H9 (cell line): ENCODE results near the gene B3GLCT. TPM values are rescaled to one million over a fixed set of nuclear protein-coding genes. Genes with fewer than 3 reads are reported as not detected.

Source experiments
- DNase-seq: peaks from one replicate; pipeline ENCODE4 v3.0.0-alpha.2; 2017
- H2AFZ ChIP-seq: one replicate; pipeline ENCODE4 v1.6.1; 2013; ENCODE audit warnings: mild to moderate bottlenecking, low read length, control low read depth, moderate library complexity
- H2AK5ac ChIP-seq: 2 replicates; pipeline ENCODE4 v1.6.1; 2013; ENCODE audit warnings: low read length, control low read depth, mixed read lengths; ENCODE audit not compliant: insufficient read length
- H2BK120ac ChIP-seq: one replicate; pipeline ENCODE4 v1.6.1; 2013; ENCODE audit warnings: low read depth, mild to moderate bottlenecking, low read length, control low read depth, inconsistent platforms; ENCODE audit not compliant: poor library complexity, severe bottlenecking
- H2BK12ac ChIP-seq: 2 replicates; pipeline ENCODE4 v1.6.1; 2013; ENCODE audit warnings: low read length, control low read depth, mixed read lengths, low read depth; ENCODE audit not compliant: insufficient read length
- H2BK15ac ChIP-seq: 2 replicates; pipeline ENCODE4 v1.6.1; 2013; ENCODE audit warnings: low read depth, low read length, control low read depth
- H2BK20ac ChIP-seq: one replicate; pipeline ENCODE4 v1.6.1; 2013; ENCODE audit warnings: low read depth, mild to moderate bottlenecking, low read length, control low read depth, inconsistent platforms; ENCODE audit not compliant: poor library complexity, severe bottlenecking
- H2BK5ac ChIP-seq: 2 replicates; pipeline ENCODE4 v1.6.1; 2013; ENCODE audit warnings: low read length, control low read depth, mixed read lengths; ENCODE audit not compliant: insufficient read length
- H3K14ac ChIP-seq: 2 replicates; pipeline ENCODE4 v1.6.1; 2013; ENCODE audit warnings: low read length, control low read depth; ENCODE audit not compliant: insufficient read depth
- H3K18ac ChIP-seq: 2 replicates; pipeline ENCODE4 v1.6.1; 2013; ENCODE audit warnings: low read depth, mild to moderate bottlenecking, mixed read lengths, low read length, control low read depth; ENCODE audit not compliant: insufficient read length
- H3K23ac ChIP-seq: 2 replicates; pipeline ENCODE4 v1.6.1; 2013; ENCODE audit warnings: low read length, control low read depth, mixed read lengths, low read depth; ENCODE audit not compliant: insufficient read length
- H3K23me2 ChIP-seq: 2 replicates; pipeline ENCODE4 v1.6.1; 2013; ENCODE audit warnings: low read depth, mild to moderate bottlenecking, mixed read lengths, low read length, control low read depth; ENCODE audit not compliant: insufficient read length, poor library complexity, severe bottlenecking
- H3K27ac ChIP-seq: 2 replicates; pipeline ENCODE4 v1.5.1; 2013; ENCODE audit warnings: low read length, control low read depth, mixed read lengths, low read depth; ENCODE audit not compliant: insufficient read length
- H3K27me3 ChIP-seq: 2 replicates; pipeline ENCODE4 v1.6.1; 2013; ENCODE audit warnings: low read length, control low read depth, inconsistent platforms; ENCODE audit not compliant: insufficient read depth
- H3K4ac ChIP-seq: 2 replicates; pipeline ENCODE4 v1.6.1; 2013; ENCODE audit warnings: low read depth, mild to moderate bottlenecking, control low read depth, inconsistent platforms, low read length, moderate library complexity
- H3K4me1 ChIP-seq: 2 replicates; pipeline ENCODE4 v1.6.1; 2013; ENCODE audit warnings: low read length, control low read depth, inconsistent platforms; ENCODE audit not compliant: insufficient read depth
- H3K4me2 ChIP-seq: 2 replicates; pipeline ENCODE4 v1.6.1; 2013; ENCODE audit warnings: low read length, control low read depth, mixed read lengths; ENCODE audit not compliant: insufficient read length, insufficient read depth
- H3K56ac ChIP-seq: 2 replicates; pipeline ENCODE4 v1.6.1; 2013; ENCODE audit warnings: low read depth, mild to moderate bottlenecking, mixed read lengths, low read length, control low read depth; ENCODE audit not compliant: insufficient read length
- H3K79me1 ChIP-seq: 2 replicates; pipeline ENCODE4 v1.6.1; 2013; ENCODE audit warnings: low read depth, mild to moderate bottlenecking, moderate library complexity, low read length, control low read depth, inconsistent platforms; ENCODE audit not compliant: insufficient read depth, poor library complexity, severe bottlenecking
- H3K79me2 ChIP-seq: 2 replicates; pipeline ENCODE4 v1.6.1; 2013; ENCODE audit warnings: low read length, control low read depth, inconsistent platforms; ENCODE audit not compliant: insufficient read depth
- H3K9ac ChIP-seq: 2 replicates; pipeline ENCODE4 v1.6.1; 2013; ENCODE audit warnings: low read length, control low read depth, mixed read lengths; ENCODE audit not compliant: insufficient read length; ENCODE audit errors: extremely low read depth
- H3K9me3 ChIP-seq: one replicate; pipeline ENCODE4 v1.6.1; 2013; ENCODE audit warnings: low read depth, low read length, inconsistent platforms; ENCODE audit not compliant: control insufficient read depth
- H3T11ph ChIP-seq: one replicate; pipeline ENCODE4 v1.6.1; 2013; ENCODE audit warnings: mild to moderate bottlenecking, low read length, control low read depth, inconsistent platforms
- H4K20me1 ChIP-seq: one replicate; pipeline ENCODE4 v1.6.1; 2013; ENCODE audit not compliant: control insufficient read depth, insufficient read length, insufficient read depth
- H4K5ac ChIP-seq: 2 replicates; pipeline ENCODE4 v1.6.1; 2013; ENCODE audit warnings: low read depth, mild to moderate bottlenecking, mixed read lengths, low read length, control low read depth; ENCODE audit not compliant: insufficient read length
- H4K8ac ChIP-seq: replicated peaks from 2 replicates; pipeline ENCODE4 v1.6.1; 2013; ENCODE audit warnings: low read length, control low read depth, mixed read lengths, low read depth; ENCODE audit not compliant: insufficient read length
- H4K91ac ChIP-seq: 2 replicates; pipeline ENCODE4 v1.6.1; 2013; ENCODE audit warnings: low read depth, mild to moderate bottlenecking, moderate library complexity, mixed read lengths, low read length, control low read depth; ENCODE audit not compliant: insufficient read length
- H3K27ac Mint-ChIP-seq, 3 experiments: 2 replicates in 2 of 3; 3 replicates in 1 of 3; pipeline ENCODE4 v1.8.0; 2020 to 2021; ENCODE audit warnings: mixed read lengths in 3 of 3, mild to moderate bottlenecking in 1 of 3, moderate library complexity in 1 of 3
- H3K27me3 Mint-ChIP-seq: 2 replicates; pipeline ENCODE4 v1.8.0; 2021; ENCODE audit warnings: low read depth, mild to moderate bottlenecking, moderate library complexity, mixed read lengths
- H3K36me3 Mint-ChIP-seq, 3 experiments: 2 replicates in 2 of 3; 3 replicates in 1 of 3; pipeline ENCODE4 v1.8.0; 2020 to 2021; ENCODE audit warnings: low read depth in 3 of 3, mixed read lengths in 3 of 3; ENCODE audit not compliant: insufficient read depth in 1 of 3
- H3K4me1 Mint-ChIP-seq, 2 experiments: 2 replicates each; pipeline ENCODE4 v1.8.0; 2020; ENCODE audit warnings: mixed read lengths in 2 of 2
- H3K4me3 Mint-ChIP-seq, 2 experiments: 2 replicates in 1 of 2; 3 replicates in 1 of 2; pipeline ENCODE4 v1.8.0; 2020 to 2021; ENCODE audit warnings: mild to moderate bottlenecking in 2 of 2, mixed read lengths in 2 of 2, moderate library complexity in 1 of 2
- H3K9me3 Mint-ChIP-seq, 2 experiments: 2 replicates in 1 of 2; 3 replicates in 1 of 2; pipeline ENCODE4 v1.8.0; 2020; ENCODE audit warnings: mild to moderate bottlenecking in 2 of 2, mixed read lengths in 2 of 2, moderate library complexity in 1 of 2
- WGBS: extraction: QIAGEN DNeasy Blood & Tissue Kit; methylation state at CpG from one replicate; pipeline ENCODE4 v1.1.7; 2013; ENCODE audit warnings: missing lambda C conversion rate, low lambda C conversion rate, mixed read lengths; ENCODE audit not compliant: insufficient read length; ENCODE audit errors: extremely low coverage; 5-methylcytosine and 5-hydroxymethylcytosine counted together
- total RNA-seq: library from RNA; stranded (reverse); gene quantifications from 2 replicates; pipeline ENCODE4 v1.2.1, GENCODE V29; 2021
- TF ChIP-seq, protein P1 (sequence below): fragments of 200-600 bp; sonication (generic); conservative IDR thresholded peaks from 3 replicates; pipeline ENCODE4 v1.8.0; 2021; ENCODE audit warnings: antibody characterized with exemption, mild to moderate bottlenecking

Gene B3GLCT
- total RNA-seq, 1 experiment from 2014 or later, result 5.4 TPM

DNA sequence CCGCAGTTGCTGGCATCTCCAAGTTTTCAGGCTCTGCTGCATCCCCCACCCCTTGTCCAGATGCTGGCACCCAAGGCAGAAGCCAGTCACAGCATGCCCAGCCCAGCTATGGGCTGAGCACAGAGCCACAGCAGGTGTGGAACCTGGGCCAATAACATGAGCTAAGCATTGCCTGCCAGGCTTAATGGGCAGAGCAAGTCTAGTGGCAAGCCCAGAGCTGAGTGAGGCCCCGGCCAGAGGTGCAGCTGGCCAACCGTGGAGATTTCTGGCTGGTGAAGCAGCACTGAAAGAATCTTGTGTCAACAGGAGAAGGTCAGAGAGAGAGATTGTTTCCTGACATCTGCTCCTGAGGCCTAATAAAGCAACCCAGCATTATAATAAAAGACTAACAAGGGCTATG, 111.0 kb downstream of the B3GLCT start:
- Histone ChIP-seq H4K8ac (no peak overlapping the region), H4K20me1 (no peaks in the 10 kb centered on the region), H3K27ac (no peak overlapping the region), H2AK5ac (no peak overlapping the region), H2BK120ac (no peak overlapping the region), H3K9ac (no peak overlapping the region), H3K23me2 (no peaks in the 10 kb centered on the region), H3K79me2 (no peaks in the 10 kb centered on the region), H3K4me2 (no peak overlapping the region), H4K91ac (no peak overlapping the region), H3K79me1 (no peaks in the 10 kb centered on the region), H3K56ac (no peak overlapping the region), H4K5ac (no peak overlapping the region), H2BK5ac (no peak overlapping the region), H3K23ac (no peak overlapping the region), H3K14ac (no peak overlapping the region; the same call in 1 of the 2 replicates), H3K18ac (no peak overlapping the region), H3K4me1 (no peaks in the 10 kb centered on the region), H3T11ph (no peak overlapping the region), H2BK12ac (no peak overlapping the region), H2AFZ (no peak overlapping the region), H3K9me3 (peaks cover 19% of the 10 kb centered on the region), H3K27me3 (no peaks in the 10 kb centered on the region), H2BK15ac (no peak overlapping the region), H2BK20ac (no peak overlapping the region), H3K4ac (no peak overlapping the region)
- no CpG with 5 or more reads among the region's 3 CpGs for WGBS
- Mint-ChIP-seq H3K4me3 (no peak overlapping the region), H3K27me3 (no peaks in the 10 kb centered on the region), H3K36me3 (peaks cover 23 to 46% (median 33%) of the 10 kb centered on the region in 3 experiments), H3K27ac (no peak overlapping the region), H3K9me3 (peaks cover 41 to 48% of the 10 kb centered on the region in 2 experiments), H3K4me1 (no peaks in the 10 kb centered on the region)
- TF ChIP-seq, protein P1, sequence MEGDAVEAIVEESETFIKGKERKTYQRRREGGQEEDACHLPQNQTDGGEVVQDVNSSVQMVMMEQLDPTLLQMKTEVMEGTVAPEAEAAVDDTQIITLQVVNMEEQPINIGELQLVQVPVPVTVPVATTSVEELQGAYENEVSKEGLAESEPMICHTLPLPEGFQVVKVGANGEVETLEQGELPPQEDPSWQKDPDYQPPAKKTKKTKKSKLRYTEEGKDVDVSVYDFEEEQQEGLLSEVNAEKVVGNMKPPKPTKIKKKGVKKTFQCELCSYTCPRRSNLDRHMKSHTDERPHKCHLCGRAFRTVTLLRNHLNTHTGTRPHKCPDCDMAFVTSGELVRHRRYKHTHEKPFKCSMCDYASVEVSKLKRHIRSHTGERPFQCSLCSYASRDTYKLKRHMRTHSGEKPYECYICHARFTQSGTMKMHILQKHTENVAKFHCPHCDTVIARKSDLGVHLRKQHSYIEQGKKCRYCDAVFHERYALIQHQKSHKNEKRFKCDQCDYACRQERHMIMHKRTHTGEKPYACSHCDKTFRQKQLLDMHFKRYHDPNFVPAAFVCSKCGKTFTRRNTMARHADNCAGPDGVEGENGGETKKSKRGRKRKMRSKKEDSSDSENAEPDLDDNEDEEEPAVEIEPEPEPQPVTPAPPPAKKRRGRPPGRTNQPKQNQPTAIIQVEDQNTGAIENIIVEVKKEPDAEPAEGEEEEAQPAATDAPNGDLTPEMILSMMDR, result no peak
- no peak for DNase-seq
